DOHH2 (cell line): Measurements from ENCODE around the gene MCM6.

Source experiments
- EZH2phosphoT487 ChIP-seq: fragments of 200-600 bp; sonication (generic); IDR thresholded peaks from 2 replicates; pipeline ENCODE4 v1.6.1; 2017; ENCODE audit warnings: borderline replicate concordance, mild to moderate bottlenecking, antibody characterized with exemption, low read length, moderate library complexity, mixed read lengths
- TF ChIP-seq, protein P1 (sequence below): fragments of 200-600 bp; sonication (generic); IDR thresholded peaks from one replicate; pipeline ENCODE4 v1.5.1; 2014; ENCODE audit warnings: antibody characterized with exemption, mild to moderate bottlenecking, low read depth, low read length; ENCODE audit not compliant: poor library complexity, severe bottlenecking

DNA sequence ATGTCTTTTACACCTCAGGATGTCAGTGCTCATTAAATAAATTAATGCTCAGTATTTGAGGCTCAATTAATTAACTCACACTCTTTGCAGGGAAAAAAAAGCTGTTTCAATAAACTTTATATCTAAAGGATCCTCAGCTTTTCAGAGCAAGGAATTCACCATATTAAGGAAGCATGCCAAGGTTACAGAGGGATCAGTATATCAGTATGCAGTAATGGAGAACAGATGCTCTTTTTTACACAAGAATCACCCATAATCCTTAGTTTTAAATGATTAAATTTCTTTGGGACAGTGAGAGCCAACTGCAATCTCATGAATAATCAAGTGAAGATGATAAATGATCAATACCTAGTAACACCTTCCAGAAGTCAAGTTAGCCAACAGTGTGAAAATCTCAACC lies 24.4 kb downstream of the MCM6 start:
- TF ChIP-seq, protein P1, sequence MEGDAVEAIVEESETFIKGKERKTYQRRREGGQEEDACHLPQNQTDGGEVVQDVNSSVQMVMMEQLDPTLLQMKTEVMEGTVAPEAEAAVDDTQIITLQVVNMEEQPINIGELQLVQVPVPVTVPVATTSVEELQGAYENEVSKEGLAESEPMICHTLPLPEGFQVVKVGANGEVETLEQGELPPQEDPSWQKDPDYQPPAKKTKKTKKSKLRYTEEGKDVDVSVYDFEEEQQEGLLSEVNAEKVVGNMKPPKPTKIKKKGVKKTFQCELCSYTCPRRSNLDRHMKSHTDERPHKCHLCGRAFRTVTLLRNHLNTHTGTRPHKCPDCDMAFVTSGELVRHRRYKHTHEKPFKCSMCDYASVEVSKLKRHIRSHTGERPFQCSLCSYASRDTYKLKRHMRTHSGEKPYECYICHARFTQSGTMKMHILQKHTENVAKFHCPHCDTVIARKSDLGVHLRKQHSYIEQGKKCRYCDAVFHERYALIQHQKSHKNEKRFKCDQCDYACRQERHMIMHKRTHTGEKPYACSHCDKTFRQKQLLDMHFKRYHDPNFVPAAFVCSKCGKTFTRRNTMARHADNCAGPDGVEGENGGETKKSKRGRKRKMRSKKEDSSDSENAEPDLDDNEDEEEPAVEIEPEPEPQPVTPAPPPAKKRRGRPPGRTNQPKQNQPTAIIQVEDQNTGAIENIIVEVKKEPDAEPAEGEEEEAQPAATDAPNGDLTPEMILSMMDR, result no peak
- no peak for TF ChIP-seq EZH2phosphoT487
